Mesothelial cell of epicardium (in vitro differentiated cells): ENCODE results near the gene CLEC18A. TPM values are rescaled to one million over a fixed set of nuclear protein-coding genes. Genes with fewer than 3 reads are reported as not detected.

ENCODE experiments used
- DNase-seq, 2 experiments: peaks; one replicate each; pipeline ENCODE4 v3.0.0; 2021; ENCODE audit warnings: low spot score in 2 of 2; ENCODE audit not compliant: unreplicated experiment in 2 of 2
- H3K27ac Mint-ChIP-seq: 2 replicates; pipeline ENCODE4 v1.8.0; 2021; ENCODE audit warnings: mixed read lengths
- H3K27me3 Mint-ChIP-seq: 2 replicates; pipeline ENCODE4 v1.8.0; 2021; ENCODE audit warnings: low read depth, mixed read lengths
- H3K36me3 Mint-ChIP-seq: 2 replicates; pipeline ENCODE4 v1.8.0; 2021; ENCODE audit warnings: mixed read lengths
- H3K4me1 Mint-ChIP-seq: 2 replicates; pipeline ENCODE4 v1.8.0; 2021; ENCODE audit warnings: mixed read lengths
- H3K4me3 Mint-ChIP-seq: 2 replicates; pipeline ENCODE4 v1.8.0; 2021; ENCODE audit warnings: mild to moderate bottlenecking, moderate library complexity, mixed read lengths
- H3K9me3 Mint-ChIP-seq: 2 replicates; pipeline ENCODE4 v1.8.0; 2021; ENCODE audit warnings: mixed read lengths
- total RNA-seq: library from RNA; stranded (reverse); gene quantifications from 3 replicates; pipeline ENCODE4 v1.2.1, GENCODE V29; 2021
- TF ChIP-seq, protein P1 (sequence below): fragments of 200-600 bp; sonication (generic); IDR thresholded peaks from one replicate; pipeline ENCODE4 v1.5.0; 2021; ENCODE audit warnings: antibody characterized with exemption; ENCODE audit not compliant: unreplicated experiment

The CLEC18A gene
- total RNA-seq, 1 donor from 2014 or later: 2.2 TPM

DNA sequence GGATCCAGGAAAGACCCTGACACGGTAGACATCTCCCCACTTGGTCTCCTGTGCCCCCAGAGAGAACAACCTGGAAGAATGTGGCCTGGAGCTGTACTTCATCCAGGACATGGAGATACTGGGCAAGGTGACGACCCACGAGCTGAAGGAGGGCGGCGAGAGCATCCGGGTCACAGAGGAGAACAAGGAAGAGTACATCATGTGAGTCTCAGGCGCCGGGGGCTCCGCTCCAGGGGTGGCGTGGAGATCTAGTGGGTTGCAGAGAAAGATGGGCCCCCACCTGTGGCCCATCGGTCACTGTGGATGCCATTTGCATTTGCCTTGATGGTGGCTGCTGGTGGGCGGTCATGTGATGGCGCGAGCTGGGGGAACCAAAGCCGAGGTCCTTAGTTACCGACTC, 14.9 kb upstream of the CLEC18A start:
- Mint-ChIP-seq H3K27ac (no peak overlapping the region), H3K36me3 (peaks cover 28% of the 10 kb centered on the region), H3K4me1 (no peaks in the 10 kb centered on the region), H3K9me3 (no peaks in the 10 kb centered on the region), H3K4me3 (no peak overlapping the region), H3K27me3 (no peaks in the 10 kb centered on the region)
- TF ChIP-seq, protein P1, sequence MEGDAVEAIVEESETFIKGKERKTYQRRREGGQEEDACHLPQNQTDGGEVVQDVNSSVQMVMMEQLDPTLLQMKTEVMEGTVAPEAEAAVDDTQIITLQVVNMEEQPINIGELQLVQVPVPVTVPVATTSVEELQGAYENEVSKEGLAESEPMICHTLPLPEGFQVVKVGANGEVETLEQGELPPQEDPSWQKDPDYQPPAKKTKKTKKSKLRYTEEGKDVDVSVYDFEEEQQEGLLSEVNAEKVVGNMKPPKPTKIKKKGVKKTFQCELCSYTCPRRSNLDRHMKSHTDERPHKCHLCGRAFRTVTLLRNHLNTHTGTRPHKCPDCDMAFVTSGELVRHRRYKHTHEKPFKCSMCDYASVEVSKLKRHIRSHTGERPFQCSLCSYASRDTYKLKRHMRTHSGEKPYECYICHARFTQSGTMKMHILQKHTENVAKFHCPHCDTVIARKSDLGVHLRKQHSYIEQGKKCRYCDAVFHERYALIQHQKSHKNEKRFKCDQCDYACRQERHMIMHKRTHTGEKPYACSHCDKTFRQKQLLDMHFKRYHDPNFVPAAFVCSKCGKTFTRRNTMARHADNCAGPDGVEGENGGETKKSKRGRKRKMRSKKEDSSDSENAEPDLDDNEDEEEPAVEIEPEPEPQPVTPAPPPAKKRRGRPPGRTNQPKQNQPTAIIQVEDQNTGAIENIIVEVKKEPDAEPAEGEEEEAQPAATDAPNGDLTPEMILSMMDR: no peak
- no peak for DNase-seq

- H3K27ac Mint-ChIP-seq: no peak overlapping the region
- TF ChIP-seq, protein P1: no peak
- H3K27me3 Mint-ChIP-seq: no peaks in the 10 kb centered on the region
- no peaks in the 10 kb centered on the region for H3K4me1 Mint-ChIP-seq
- H3K36me3 Mint-ChIP-seq: peaks cover 28% of the 10 kb centered on the region
- no peaks in the 10 kb centered on the region for H3K9me3 Mint-ChIP-seq
- DNase-seq: no peak
- no peak overlapping the region for H3K4me3 Mint-ChIP-seq
These were observed 14.4 kb upstream of the CLEC18A start for GRCh38 chr16:69936751-69937211.

DNA sequence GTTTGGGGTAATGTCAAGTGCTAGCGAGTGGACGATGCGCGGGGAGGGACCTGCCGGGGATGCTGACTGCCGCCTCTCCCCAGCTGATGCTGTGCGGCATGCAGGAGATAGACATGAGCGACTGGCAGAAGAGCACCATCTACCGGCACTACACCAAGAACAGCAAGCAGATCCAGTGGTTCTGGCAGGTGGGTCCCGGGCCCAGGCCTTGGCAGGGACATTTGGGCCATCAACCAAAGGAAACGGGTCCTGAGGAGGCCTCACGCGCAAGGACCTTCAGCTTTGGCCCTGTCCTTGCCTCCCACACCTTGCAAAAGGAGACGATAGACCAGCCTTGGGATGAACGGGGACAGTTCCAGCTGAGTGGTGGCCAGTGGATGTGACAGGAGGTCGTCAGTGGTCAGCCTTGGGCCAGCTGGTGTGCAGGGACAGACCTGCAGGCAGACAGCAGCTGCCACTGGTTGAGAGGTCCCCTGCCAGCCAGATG, 13.6 kb upstream of the CLEC18A start:
- Mint-ChIP-seq H3K9me3 (no peaks in the 10 kb centered on the region), H3K4me3 (no peak overlapping the region), H3K4me1 (no peaks in the 10 kb centered on the region), H3K27ac (no peak overlapping the region), H3K27me3 (no peaks in the 10 kb centered on the region), H3K36me3 (peaks cover 25% of the 10 kb centered on the region)
- DNase-seq: no peak
- TF ChIP-seq, protein P1: no peak

DNA sequence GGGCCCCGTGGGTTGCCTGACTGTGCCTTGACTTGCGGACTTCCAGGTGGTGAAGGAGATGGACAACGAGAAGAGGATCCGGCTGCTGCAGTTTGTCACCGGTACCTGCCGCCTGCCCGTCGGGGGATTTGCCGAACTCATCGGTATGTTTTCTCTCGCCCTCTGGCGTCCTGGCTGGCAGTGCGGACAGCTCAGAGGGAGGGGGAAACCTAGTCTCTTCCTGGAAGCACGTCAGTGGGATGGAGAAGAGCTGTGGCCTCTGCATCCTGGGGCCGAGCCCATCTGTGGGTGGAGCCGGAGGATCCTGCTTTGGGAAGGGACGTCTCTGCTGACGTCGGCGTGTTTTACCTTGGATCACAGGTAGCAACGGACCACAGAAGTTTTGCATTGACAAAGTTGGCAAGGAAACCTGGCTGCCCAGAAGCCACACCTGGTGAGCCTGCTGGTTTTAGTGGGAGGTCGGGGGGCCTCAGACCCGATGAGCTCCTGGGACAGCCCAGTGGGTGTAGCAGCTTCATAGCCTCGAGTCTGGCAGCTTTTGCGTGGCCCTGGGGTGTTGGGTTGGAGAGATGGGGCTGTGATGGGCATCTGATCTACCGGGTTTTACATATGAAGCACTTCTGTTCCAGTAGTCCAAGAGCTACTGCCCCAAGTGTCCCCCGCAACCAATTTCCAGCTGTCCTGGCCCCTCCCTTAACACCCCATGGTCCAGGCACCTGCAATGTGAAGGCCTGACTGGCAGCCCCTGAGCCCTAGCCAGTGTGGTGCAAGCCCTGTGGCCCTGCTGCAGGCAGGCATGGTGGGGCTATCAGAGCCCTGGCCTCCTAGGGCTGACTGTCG, 11.9 kb upstream of the CLEC18A start:
- no peaks in the 10 kb centered on the region for H3K9me3 Mint-ChIP-seq
- H3K4me1 Mint-ChIP-seq: peaks cover 6% of the 10 kb centered on the region
- no peaks in the 10 kb centered on the region for H3K27me3 Mint-ChIP-seq
- peaks cover 17% of the 10 kb centered on the region for H3K36me3 Mint-ChIP-seq
- DNase-seq: no peak
- H3K4me3 Mint-ChIP-seq: no peak overlapping the region
- TF ChIP-seq, protein P1: no peak
- H3K27ac Mint-ChIP-seq: no peak overlapping the region

GRCh38 chr16:69939821-69940585, 11.1 kb upstream of the CLEC18A start:
- Mint-ChIP-seq H3K36me3 (peaks cover 17% of the 10 kb centered on the region), H3K4me3 (no peak overlapping the region), H3K27ac (no peak overlapping the region), H3K4me1 (peaks cover 6% of the 10 kb centered on the region), H3K27me3 (no peaks in the 10 kb centered on the region), H3K9me3 (no peaks in the 10 kb centered on the region)
- TF ChIP-seq, protein P1: no peak
- no peak for DNase-seq
